ENCODE results near the gene RASA3. TPM values are rescaled to one million over a fixed set of nuclear protein-coding genes. Genes with fewer than 3 reads are reported as not detected.

RASA3 gene
- total RNA-seq, 1 experiment from 2014 or later = 22.3 TPM

DNA sequence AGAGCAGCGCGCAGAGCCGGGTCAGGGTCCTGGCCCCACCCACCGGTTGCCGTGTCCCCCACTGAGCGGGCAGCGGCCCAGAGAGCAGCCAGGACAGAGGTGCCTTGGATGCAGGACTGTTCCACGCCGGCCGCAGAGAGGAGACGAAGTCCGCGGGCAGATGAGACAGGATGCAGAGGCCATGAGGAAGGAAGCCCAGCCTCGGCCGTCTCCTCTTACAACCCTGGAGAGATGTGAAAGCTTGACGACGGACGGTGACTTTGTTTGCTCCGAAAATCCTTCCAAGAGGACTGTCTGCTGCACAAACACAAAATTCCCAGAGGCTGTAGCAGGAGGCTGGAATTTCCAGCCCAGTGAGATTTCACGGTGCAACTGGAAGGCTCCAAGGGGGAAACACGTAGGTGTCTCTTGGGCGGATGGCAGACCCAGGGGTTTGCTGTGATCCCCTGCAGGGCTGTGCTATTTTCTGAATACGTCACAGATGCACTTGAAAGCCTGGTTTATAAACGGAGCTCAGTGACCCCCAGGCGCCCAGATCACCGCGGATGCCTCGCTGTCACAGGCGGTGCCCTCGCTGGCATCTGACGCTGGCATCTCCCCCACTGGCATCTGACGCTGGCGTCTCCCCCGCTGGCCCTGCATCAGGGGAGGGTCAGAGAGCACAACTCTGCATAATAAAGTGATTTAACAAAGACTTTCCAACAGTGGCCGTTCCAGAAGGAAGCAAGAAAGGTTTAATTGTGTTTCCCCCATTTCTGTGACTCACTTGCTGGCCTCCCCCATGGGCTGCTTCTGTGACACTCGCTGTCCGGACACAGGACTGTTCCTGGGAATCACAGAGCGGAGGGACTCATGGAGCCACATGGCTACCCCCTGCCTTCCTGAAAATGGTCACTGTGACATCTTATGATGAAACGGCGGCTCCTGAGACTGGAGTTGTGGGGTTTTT, 96.6 kb downstream of the RASA3 start:
- ChIA-PET POLR2A (no interaction called here), CTCF (interaction anchor here (0.5 kb wide), 1 partner anchor 12 kb away, joined by 3 read pairs; no protein-coding TSS in a partner anchor)
- Mint-ChIP-seq H3K36me3 (peaks cover 8% of the 10 kb centered on the region), H3K9me3 (peaks cover 8% of the 10 kb centered on the region), H3K27ac (peak overlapping the region; percentile 41; the same call in 1 of the 2 replicates), H3K27me3 (ENCODE audit: low read depth) (no peaks in the 10 kb centered on the region), H3K4me1 (peaks cover 23% of the 10 kb centered on the region), H3K4me3 (no peak overlapping the region)
- TF ChIP-seq, protein P1, sequence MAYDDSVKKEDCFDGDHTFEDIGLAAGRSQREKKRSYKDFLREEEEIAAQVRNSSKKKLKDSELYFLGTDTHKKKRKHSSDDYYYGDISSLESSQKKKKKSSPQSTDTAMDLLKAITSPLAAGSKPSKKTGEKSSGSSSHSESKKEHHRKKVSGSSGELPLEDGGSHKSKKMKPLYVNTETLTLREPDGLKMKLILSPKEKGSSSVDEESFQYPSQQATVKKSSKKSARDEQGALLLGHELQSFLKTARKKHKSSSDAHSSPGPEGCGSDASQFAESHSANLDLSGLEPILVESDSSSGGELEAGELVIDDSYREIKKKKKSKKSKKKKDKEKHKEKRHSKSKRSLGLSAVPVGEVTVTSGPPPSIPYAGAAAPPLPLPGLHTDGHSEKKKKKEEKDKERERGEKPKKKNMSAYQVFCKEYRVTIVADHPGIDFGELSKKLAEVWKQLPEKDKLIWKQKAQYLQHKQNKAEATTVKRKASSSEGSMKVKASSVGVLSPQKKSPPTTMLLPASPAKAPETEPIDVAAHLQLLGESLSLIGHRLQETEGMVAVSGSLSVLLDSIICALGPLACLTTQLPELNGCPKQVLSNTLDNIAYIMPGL (CRISPR knock-in tag; IDR thresholded peaks at IDR 0.05) = peak; percentile 26; the same call in 1 of the 2 replicates
- no peak for TF ChIP-seq KAT7 (CRISPR knock-in tag; IDR thresholded peaks at IDR 0.05; ENCODE audit: borderline replicate concordance)
- DNase-seq (ENCODE audit: low spot score) (no peak), ATAC-seq (peak; percentile 25; the same call in 1 of the 2 replicates)

DNA sequence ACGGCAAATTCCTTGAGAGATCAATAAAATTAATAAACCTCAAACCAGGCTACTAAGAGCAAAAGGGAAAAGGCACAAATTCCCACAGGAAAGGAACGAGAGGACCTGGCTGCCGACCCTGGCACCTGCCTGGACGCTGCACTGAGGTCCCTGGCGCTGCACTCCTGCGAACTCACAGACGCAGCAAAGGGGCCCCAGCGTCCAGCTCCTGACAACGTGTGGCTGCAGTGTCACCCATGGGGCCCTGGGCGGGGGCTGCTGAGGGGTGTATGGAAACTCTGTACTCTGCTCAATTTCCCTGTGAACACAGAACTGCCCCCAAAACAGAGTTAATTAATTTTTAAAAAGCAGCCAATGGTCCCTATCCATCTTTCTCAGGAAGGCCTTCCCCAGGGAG, 97.2 kb downstream of the RASA3 start:
- TF ChIP-seq NR2C2 (CRISPR knock-in tag; IDR thresholded peaks at IDR 0.05) (no peak), TEAD4 (CRISPR knock-in tag; IDR thresholded peaks at IDR 0.05) (no peak), ZNF317 (CRISPR knock-in tag; IDR thresholded peaks at IDR 0.05; ENCODE audit: borderline replicate concordance, low read depth) (no peak), ATF1 (CRISPR knock-in tag; IDR thresholded peaks at IDR 0.05) (no peak), ESRRA (CRISPR knock-in tag; IDR thresholded peaks at IDR 0.05; ENCODE audit: borderline replicate concordance) (no peak), RELA (CRISPR knock-in tag; IDR thresholded peaks at IDR 0.05; ENCODE audit: borderline replicate concordance) (no peak), MYBL2 (CRISPR knock-in tag; IDR thresholded peaks at IDR 0.05) (no peak)
- TF ChIP-seq, protein P2, sequence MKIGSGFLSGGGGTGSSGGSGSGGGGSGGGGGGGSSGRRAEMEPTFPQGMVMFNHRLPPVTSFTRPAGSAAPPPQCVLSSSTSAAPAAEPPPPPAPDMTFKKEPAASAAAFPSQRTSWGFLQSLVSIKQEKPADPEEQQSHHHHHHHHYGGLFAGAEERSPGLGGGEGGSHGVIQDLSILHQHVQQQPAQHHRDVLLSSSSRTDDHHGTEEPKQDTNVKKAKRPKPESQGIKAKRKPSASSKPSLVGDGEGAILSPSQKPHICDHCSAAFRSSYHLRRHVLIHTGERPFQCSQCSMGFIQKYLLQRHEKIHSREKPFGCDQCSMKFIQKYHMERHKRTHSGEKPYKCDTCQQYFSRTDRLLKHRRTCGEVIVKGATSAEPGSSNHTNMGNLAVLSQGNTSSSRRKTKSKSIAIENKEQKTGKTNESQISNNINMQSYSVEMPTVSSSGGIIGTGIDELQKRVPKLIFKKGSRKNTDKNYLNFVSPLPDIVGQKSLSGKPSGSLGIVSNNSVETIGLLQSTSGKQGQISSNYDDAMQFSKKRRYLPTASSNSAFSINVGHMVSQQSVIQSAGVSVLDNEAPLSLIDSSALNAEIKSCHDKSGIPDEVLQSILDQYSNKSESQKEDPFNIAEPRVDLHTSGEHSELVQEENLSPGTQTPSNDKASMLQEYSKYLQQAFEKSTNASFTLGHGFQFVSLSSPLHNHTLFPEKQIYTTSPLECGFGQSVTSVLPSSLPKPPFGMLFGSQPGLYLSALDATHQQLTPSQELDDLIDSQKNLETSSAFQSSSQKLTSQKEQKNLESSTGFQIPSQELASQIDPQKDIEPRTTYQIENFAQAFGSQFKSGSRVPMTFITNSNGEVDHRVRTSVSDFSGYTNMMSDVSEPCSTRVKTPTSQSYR (CRISPR knock-in tag; IDR thresholded peaks at IDR 0.05) = no peak
- TF ChIP-seq, protein P3, sequence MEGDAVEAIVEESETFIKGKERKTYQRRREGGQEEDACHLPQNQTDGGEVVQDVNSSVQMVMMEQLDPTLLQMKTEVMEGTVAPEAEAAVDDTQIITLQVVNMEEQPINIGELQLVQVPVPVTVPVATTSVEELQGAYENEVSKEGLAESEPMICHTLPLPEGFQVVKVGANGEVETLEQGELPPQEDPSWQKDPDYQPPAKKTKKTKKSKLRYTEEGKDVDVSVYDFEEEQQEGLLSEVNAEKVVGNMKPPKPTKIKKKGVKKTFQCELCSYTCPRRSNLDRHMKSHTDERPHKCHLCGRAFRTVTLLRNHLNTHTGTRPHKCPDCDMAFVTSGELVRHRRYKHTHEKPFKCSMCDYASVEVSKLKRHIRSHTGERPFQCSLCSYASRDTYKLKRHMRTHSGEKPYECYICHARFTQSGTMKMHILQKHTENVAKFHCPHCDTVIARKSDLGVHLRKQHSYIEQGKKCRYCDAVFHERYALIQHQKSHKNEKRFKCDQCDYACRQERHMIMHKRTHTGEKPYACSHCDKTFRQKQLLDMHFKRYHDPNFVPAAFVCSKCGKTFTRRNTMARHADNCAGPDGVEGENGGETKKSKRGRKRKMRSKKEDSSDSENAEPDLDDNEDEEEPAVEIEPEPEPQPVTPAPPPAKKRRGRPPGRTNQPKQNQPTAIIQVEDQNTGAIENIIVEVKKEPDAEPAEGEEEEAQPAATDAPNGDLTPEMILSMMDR (IDR thresholded peaks at IDR 0.05) = no peak
- TF ChIP-seq, protein P4, sequence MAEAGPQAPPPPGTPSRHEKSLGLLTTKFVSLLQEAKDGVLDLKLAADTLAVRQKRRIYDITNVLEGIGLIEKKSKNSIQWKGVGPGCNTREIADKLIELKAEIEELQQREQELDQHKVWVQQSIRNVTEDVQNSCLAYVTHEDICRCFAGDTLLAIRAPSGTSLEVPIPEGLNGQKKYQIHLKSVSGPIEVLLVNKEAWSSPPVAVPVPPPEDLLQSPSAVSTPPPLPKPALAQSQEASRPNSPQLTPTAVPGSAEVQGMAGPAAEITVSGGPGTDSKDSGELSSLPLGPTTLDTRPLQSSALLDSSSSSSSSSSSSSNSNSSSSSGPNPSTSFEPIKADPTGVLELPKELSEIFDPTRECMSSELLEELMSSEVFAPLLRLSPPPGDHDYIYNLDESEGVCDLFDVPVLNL (CRISPR knock-in tag; IDR thresholded peaks at IDR 0.05; ENCODE audit: borderline replicate concordance, low read depth) = no peak
- TF ChIP-seq, protein P5, sequence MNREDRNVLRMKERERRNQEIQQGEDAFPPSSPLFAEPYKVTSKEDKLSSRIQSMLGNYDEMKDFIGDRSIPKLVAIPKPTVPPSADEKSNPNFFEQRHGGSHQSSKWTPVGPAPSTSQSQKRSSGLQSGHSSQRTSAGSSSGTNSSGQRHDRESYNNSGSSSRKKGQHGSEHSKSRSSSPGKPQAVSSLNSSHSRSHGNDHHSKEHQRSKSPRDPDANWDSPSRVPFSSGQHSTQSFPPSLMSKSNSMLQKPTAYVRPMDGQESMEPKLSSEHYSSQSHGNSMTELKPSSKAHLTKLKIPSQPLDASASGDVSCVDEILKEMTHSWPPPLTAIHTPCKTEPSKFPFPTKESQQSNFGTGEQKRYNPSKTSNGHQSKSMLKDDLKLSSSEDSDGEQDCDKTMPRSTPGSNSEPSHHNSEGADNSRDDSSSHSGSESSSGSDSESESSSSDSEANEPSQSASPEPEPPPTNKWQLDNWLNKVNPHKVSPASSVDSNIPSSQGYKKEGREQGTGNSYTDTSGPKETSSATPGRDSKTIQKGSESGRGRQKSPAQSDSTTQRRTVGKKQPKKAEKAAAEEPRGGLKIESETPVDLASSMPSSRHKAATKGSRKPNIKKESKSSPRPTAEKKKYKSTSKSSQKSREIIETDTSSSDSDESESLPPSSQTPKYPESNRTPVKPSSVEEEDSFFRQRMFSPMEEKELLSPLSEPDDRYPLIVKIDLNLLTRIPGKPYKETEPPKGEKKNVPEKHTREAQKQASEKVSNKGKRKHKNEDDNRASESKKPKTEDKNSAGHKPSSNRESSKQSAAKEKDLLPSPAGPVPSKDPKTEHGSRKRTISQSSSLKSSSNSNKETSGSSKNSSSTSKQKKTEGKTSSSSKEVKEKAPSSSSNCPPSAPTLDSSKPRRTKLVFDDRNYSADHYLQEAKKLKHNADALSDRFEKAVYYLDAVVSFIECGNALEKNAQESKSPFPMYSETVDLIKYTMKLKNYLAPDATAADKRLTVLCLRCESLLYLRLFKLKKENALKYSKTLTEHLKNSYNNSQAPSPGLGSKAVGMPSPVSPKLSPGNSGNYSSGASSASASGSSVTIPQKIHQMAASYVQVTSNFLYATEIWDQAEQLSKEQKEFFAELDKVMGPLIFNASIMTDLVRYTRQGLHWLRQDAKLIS (CRISPR knock-in tag; IDR thresholded peaks at IDR 0.05; ENCODE audit: borderline replicate concordance) = no peak
- TF ChIP-seq, protein P6, sequence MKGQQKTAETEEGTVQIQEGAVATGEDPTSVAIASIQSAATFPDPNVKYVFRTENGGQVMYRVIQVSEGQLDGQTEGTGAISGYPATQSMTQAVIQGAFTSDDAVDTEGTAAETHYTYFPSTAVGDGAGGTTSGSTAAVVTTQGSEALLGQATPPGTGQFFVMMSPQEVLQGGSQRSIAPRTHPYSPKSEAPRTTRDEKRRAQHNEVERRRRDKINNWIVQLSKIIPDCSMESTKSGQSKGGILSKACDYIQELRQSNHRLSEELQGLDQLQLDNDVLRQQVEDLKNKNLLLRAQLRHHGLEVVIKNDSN (CRISPR knock-in tag; IDR thresholded peaks at IDR 0.05) = no peak
- TF ChIP-seq, protein P7, sequence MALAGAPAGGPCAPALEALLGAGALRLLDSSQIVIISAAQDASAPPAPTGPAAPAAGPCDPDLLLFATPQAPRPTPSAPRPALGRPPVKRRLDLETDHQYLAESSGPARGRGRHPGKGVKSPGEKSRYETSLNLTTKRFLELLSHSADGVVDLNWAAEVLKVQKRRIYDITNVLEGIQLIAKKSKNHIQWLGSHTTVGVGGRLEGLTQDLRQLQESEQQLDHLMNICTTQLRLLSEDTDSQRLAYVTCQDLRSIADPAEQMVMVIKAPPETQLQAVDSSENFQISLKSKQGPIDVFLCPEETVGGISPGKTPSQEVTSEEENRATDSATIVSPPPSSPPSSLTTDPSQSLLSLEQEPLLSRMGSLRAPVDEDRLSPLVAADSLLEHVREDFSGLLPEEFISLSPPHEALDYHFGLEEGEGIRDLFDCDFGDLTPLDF (CRISPR knock-in tag; IDR thresholded peaks at IDR 0.05) = no peak
- Mint-ChIP-seq H3K27ac (peak overlapping the region; percentile 48; the same call in 1 of the 2 replicates), H3K9me3 (peaks cover 11% of the 10 kb centered on the region), H3K4me3 (no peak overlapping the region), H3K36me3 (peaks cover 12% of the 10 kb centered on the region), H3K27me3 (ENCODE audit: low read depth) (no peaks in the 10 kb centered on the region), H3K4me1 (peaks cover 21% of the 10 kb centered on the region)
- CTCF ChIA-PET = no interaction called here
- POLR2A ChIA-PET = no interaction called here
- no peak for DNase-seq (ENCODE audit: low spot score)
- ATAC-seq = no peak
